Muscle of leg (tissue), 11 donors: ENCODE data around the gene NCAPH2. TPM values are rescaled to one million over a fixed set of nuclear protein-coding genes. Genes with fewer than 3 reads are reported as not detected.

Experiments used
- DNase-seq: peaks from one replicate; pipeline ENCODE4 v3.0.0; 2013
- H3K27ac ChIP-seq: one replicate; pipeline ENCODE4 v1.5.1; 2013; ENCODE audit warnings: mild to moderate bottlenecking, low read length, control low read depth
- H3K27me3 ChIP-seq: one replicate; pipeline ENCODE4 v1.6.1; 2013; ENCODE audit warnings: low read length; ENCODE audit not compliant: control insufficient read depth, insufficient read depth
- H3K36me3 ChIP-seq: one replicate; pipeline ENCODE4 v1.6.1; 2013; ENCODE audit warnings: low read length; ENCODE audit not compliant: control insufficient read depth, insufficient read depth
- H3K4me1 ChIP-seq: one replicate; pipeline ENCODE4 v1.6.1; 2013; ENCODE audit warnings: low read length; ENCODE audit not compliant: control insufficient read depth, insufficient read depth
- H3K4me3 ChIP-seq: one replicate; pipeline ENCODE4 v1.5.1; 2013; ENCODE audit warnings: low read length, control low read depth
- H3K9me3 ChIP-seq: replicated peaks from 2 replicates; pipeline ENCODE4 v1.6.1; 2013; ENCODE audit warnings: low read depth, low read length; ENCODE audit not compliant: control insufficient read depth
- WGBS: methylation state at CpG from one replicate; pipeline ENCODE4 v1.1.5; 2013; ENCODE audit warnings: missing lambda C conversion rate; ENCODE audit not compliant: insufficient coverage; 5-methylcytosine and 5-hydroxymethylcytosine counted together
- polyA plus RNA-seq, 8 donors: library from polyadenylated mRNA; unstranded; fragments of 120-200 nt; gene quantifications; one replicate each; pipeline versions ENCODE4 v1.2.1 to v1.2.3, GENCODE V29; 2013; ENCODE audit warnings: inconsistent platforms in 1 of 8, low replicate concordance in 1 of 8; ENCODE audit not compliant: insufficient read length in 8 of 8, insufficient read depth in 1 of 8
- total RNA-seq: library from RNA; stranded (reverse); fragments of 120-200 nt; gene quantifications from one replicate; pipeline ENCODE4 v1.2.4, GENCODE V29; 2013

Gene NCAPH2
- total and polyA plus RNA-seq, 9 donors: 30.7 to 40.3 (median 37.5) TPM

- Histone ChIP-seq H3K27ac (no peak within 1 kb of the TSS), H3K4me1 (peaks cover 10% of the 10 kb centered on the region), H3K9me3 (no peaks in the 10 kb centered on the region), H3K36me3 (no peaks in the 10 kb centered on the region), H3K4me3 (peak within 1 kb of the TSS; percentile 58), H3K27me3 (peaks cover 14% of the 10 kb centered on the region)
- under 1% methylated on average over 46 of the region's 61 CpGs for WGBS
- peak; percentile 96 for DNase-seq
Measured at GRCh38 chr22:50562523-50563412, 54.7 kb downstream of the NCAPH2 start, which contains the start of gene SYCE3. Gene SYCE3 (minus strand): TSS chr22:50562919. CDS start chr22:50556405, 6,514 bp downstream.

- H3K4me1 ChIP-seq: peaks cover 10% of the 10 kb centered on the region
- 18% methylated on average over 11 of the region's 17 CpGs for WGBS
- no peak for DNase-seq
- H3K36me3 ChIP-seq: peaks cover 2% of the 10 kb centered on the region
- no peak overlapping the region for H3K27ac ChIP-seq
- no peaks in the 10 kb centered on the region for H3K9me3 ChIP-seq
- H3K27me3 ChIP-seq: peaks cover 14% of the 10 kb centered on the region
- peak overlapping the region; percentile 58 for H3K4me3 ChIP-seq
Measured at GRCh38 chr22:50563413-50564160, 55.6 kb downstream of the NCAPH2 start.

- WGBS: 90% methylated on average over 10 of the region's 11 CpGs
- Histone ChIP-seq H3K9me3 (no peaks in the 10 kb centered on the region), H3K27me3 (peaks cover 14% of the 10 kb centered on the region), H3K36me3 (peaks cover 5% of the 10 kb centered on the region), H3K27ac (no peak overlapping the region), H3K4me3 (no peak overlapping the region), H3K4me1 (peaks cover 10% of the 10 kb centered on the region)
- no peak for DNase-seq
Measured at GRCh38 chr22:50564289-50564688, 56.3 kb downstream of the NCAPH2 start.

- Histone ChIP-seq H3K27ac (no peak overlapping the region), H3K4me3 (no peak overlapping the region), H3K27me3 (peaks cover 5% of the 10 kb centered on the region), H3K4me1 (peaks cover 10% of the 10 kb centered on the region), H3K36me3 (peaks cover 26% of the 10 kb centered on the region), H3K9me3 (no peaks in the 10 kb centered on the region)
- no peak for DNase-seq
- 76% methylated on average over 5 of the region's 7 CpGs for WGBS
Measured at GRCh38 chr22:50567721-50568252, 59.8 kb downstream of the NCAPH2 start.

- H3K36me3 ChIP-seq: peaks cover 26% of the 10 kb centered on the region
- peaks cover 2% of the 10 kb centered on the region for H3K27me3 ChIP-seq
- peaks cover 3% of the 10 kb centered on the region for H3K4me1 ChIP-seq
- no peak for DNase-seq
- H3K27ac ChIP-seq: no peak overlapping the region
- WGBS: 64% methylated on average over 4 of the region's 7 CpGs
- H3K4me3 ChIP-seq: no peak overlapping the region
- no peaks in the 10 kb centered on the region for H3K9me3 ChIP-seq
Measured at GRCh38 chr22:50568626-50569025, 60.6 kb downstream of the NCAPH2 start.

- peaks cover 29% of the 10 kb centered on the region for H3K36me3 ChIP-seq
- H3K27ac ChIP-seq: no peak overlapping the region
- H3K4me3 ChIP-seq: no peak overlapping the region
- no peaks in the 10 kb centered on the region for H3K9me3 ChIP-seq
- no peaks in the 10 kb centered on the region for H3K4me1 ChIP-seq
- WGBS: 84% methylated on average over 6 of the region's 8 CpGs
- no peak for DNase-seq
- H3K27me3 ChIP-seq: peaks cover 2% of the 10 kb centered on the region
Measured at GRCh38 chr22:50569041-50569459, 61.0 kb downstream of the NCAPH2 start.

GRCh38 chr22:50569896-50570535 lies 62.0 kb downstream of the NCAPH2 start:
- whole genome bisulfite sequencing: 81% methylated on average over 11 of the region's 13 CpGs
- H3K27me3 ChIP-seq: peaks cover 2% of the 10 kb centered on the region

GRCh38 chr22:50570861-50571260 lies 62.8 kb downstream of the NCAPH2 start:
- WGBS: 86% methylated on average over 11 of the region's 12 CpGs
- Histone ChIP-seq H3K9me3 (no peaks in the 10 kb centered on the region), H3K27me3 (no peaks in the 10 kb centered on the region), H3K4me3 (no peak overlapping the region), H3K27ac (no peak overlapping the region), H3K36me3 (peaks cover 32% of the 10 kb centered on the region), H3K4me1 (no peaks in the 10 kb centered on the region)
- no peak for DNase-seq

More at GRCh38 chr22:50569896-50570535, 62.0 kb downstream of the NCAPH2 start:
- no peak overlapping the region for H3K27ac ChIP-seq
- DNase-seq: no peak
- no peaks in the 10 kb centered on the region for H3K9me3 ChIP-seq
- peaks cover 32% of the 10 kb centered on the region for H3K36me3 ChIP-seq
- no peak overlapping the region for H3K4me3 ChIP-seq
- no peaks in the 10 kb centered on the region for H3K4me1 ChIP-seq

GRCh38 chr22:50571264-50572175 lies 63.5 kb downstream of the NCAPH2 start:
- Histone ChIP-seq H3K9me3 (no peaks in the 10 kb centered on the region), H3K27me3 (peaks cover 3% of the 10 kb centered on the region), H3K27ac (no peak overlapping the region), H3K4me3 (no peak overlapping the region), H3K36me3 (peaks cover 32% of the 10 kb centered on the region), H3K4me1 (no peaks in the 10 kb centered on the region)
- no peak for DNase-seq
- 85% methylated on average over 25 of the region's 26 CpGs for WGBS
